Stimulated activated CD4-positive, alpha-beta T cell treated with anti-CD3 and anti-CD28 coated beads, Interleukin-15, amount 100 ng/mL, for 1 hour (primary cell): ENCODE data around the gene KIAA0319L.

Experiments used
- DNase-seq, 2 donors: peaks; one replicate each; pipeline ENCODE4 v3.0.0-alpha.2; 2020; ENCODE audit warnings: low read depth in 1 of 2, low spot score in 1 of 2

KIAA0319L gene

DNA sequence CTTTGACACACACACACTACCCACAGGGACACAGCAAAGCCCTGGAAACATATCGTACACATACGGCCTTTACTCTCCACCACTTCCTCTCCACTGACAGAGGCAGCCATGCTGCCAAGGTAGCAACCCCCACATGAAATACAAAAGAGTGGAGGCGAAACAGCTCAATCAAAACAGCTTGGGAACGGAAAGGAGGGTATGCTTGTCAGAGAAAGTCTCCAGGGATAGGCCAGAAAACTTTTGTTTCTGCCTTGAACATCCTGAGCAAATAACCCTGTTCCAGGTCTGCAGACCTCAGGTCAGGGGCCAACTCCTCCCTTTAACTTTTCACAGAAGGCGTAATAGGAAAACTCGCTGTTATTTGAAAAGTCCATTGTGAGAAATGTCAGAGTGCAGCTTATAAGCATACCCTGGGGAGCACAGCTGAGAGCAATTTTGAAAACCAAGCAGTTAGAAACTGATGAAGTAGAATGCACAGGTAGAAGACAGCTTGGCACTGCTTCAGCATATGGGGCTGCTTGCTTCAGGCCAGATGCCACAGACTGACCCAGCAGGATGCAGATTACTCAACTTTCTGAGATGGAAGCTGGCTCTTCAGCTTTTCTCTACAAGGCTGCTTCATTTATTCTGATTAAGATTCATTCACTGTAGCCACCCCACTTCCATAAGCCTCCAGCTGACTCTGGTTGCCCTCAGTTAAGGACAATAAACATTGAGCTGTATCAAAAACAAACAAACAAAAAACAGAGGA is 18.0 kb downstream of the KIAA0319L start:
- DNase-seq = no peak

DNA sequence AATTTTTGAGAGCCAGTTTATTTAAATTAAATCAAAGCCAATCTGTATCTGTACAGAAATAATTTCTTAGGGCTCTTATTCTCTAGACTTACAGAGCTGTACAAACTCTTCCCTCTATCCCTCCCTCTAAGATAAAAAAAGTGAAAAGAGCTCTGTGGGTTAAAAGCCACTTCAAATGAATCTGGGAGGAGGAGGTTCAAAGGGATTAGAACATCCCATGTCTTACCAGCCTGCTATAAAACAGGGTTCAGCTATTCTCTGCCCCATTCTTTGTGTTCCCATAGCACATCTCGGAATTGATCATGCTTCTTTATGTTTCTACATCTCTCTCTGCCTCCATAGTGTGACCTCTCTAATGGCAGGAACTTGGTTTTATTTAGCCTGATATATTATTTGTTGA is 19.4 kb downstream of the KIAA0319L start:
- no peak for DNase-seq

DNA sequence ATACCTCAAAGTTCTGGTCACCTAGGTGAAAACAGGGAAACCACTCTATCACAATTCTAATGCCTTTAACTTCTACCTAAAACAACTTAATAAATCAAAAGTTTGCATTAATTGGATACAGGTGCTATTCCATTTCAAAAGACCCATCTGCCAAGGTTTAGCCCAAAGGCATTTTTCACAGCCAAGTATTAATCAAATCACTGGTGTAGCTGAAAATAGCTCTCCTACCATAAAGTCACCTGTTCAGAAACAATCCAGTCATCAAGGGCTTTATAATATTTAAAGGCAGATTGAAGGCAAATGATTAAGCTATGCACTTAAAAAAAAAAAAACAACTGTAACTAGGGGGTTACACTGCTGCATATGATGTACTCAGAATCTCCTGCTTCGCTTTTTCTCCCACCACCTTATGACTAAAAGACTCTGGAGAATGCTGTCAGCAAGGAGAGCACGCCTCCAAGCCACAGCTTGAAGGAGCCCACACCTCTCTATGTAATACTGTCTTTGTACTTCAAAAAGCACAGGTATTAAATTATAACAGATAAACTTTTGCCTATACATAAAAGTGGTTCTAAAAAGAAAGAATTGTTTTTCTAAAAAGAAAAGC is 20.5 kb downstream of the KIAA0319L start:
- no peak for DNase-seq

DNA sequence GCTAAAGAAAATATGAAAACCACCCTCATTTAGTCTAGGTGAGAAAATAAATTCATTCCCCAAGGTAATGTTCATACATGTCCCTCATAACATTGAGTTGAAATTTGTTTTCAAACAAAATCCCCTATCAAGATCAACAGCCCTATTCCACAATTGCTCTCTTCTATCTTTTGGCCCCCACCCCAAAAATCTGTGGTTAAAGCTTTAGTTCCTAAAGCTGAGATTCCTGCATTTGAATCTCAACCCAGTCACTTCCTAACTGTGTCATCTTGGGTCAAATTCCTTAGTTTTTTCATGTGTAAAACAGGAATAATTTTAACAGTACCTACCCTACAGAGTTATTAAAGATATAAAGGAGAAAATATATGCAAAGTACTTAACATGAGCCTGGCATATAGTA is 22.0 kb downstream of the KIAA0319L start:
- no peak for DNase-seq

DNA sequence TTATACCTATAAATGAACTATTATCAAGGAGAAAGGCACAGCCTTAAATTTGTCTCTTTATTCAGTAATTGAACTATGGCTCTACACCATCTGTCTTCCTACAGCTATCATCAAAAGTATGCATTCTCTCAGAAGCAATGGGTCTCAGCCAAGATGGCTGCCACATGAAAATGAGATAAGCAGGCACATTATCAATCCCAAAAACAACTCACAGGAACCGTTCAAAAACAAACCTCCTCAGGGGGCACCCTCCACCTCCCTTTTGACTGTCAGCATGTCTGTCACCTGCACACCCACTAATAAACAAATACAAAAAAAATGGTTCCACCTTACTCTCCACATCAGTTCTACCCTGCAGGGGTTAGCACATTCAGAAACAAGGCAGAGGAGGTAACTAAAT is 23.6 kb downstream of the KIAA0319L start:
- no peak for DNase-seq

DNA sequence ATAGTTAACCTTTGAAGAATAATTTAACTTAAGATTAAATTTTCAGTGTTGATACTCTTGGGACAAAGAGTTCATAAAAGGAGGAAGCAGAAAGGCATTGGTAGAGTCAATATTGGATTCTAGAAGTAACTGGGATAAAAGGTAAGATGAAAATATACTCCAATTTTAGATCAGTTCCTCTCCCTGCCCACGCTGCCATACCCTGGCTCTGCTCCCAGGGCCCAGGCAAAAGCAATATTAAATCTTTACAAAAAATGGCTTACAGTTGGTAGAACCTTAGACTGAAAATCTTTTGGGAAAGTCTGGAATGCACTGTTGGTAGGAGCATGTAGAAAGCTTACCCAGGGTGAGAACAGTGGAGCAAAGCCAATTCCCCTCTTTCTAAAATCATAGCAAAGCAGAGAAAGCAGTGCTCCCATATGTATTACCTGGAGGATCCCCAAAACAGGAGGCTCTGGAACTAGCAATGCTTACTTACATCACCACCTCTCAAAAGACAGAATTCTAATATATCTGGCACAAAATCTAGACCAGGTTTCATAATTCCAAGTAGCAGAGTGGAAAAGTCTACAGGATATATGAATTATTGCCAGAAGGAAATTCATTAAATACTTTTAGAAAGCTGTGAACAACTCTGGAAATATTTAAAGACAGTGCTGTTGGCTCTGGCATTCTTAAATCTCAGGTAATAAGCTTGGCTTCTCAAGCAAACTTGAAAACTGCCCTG is 24.5 kb downstream of the KIAA0319L start:
- DNase-seq = no peak

DNA sequence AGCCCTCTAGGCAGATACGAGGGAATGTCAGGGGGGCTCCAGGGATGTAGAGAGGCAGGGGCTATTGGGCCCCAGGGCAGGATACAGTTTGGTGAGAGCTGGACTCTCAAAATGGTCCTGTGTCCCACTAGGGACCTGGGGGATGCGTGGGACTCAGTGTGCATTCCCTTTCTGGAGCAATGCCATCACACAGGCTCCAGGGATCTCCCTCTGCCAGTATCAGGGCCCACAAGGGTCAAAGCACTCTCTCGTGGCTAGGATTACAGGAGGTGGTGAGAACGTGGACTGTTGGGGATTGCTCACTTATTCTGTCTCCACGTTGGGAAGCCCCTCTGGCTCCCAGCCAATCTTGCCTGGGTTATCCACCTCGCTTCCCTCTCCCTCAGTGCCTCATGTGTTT is 25.8 kb downstream of the KIAA0319L start:
- DNase-seq = no peak

DNA sequence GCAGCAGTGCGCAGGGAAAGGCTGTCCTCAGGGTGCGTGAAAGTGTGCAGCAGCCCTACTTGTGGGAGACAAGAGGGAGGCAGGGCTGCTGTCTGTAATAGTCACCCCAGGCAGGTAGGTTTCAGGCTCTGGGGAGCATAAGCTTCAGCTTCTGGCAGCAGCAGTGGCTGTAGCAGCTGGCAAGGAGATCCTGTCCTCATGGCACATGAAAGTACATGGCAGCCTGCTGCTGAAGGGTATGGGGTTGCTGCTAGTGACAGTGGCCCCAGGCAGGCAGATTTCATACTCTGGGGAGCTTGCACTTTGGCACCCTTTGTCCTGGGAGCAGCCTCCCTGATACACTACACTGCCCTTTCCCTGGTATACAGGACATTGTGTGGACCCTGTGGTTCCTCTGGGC is 26.3 kb downstream of the KIAA0319L start:
- DNase-seq = no peak

DNA sequence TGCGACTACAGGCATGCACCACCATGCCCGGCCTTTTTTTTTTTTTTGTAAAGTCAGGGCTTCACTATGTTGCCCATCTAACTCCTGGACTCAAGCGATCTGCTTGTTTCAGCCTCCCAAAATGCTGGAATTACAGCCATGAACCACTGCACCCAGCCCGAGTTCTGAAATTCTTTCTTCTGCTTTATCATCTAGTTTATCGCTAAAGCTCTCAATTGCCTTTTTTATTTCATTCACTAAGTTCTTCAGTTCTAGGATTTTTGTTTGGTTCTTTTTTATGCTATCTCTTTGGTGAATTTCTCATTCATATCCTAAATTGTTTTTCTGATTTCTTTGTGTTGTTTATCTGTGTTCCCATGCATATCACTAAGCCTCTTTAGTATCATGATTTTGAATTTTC is 27.0 kb downstream of the KIAA0319L start:
- no peak for DNase-seq

DNA sequence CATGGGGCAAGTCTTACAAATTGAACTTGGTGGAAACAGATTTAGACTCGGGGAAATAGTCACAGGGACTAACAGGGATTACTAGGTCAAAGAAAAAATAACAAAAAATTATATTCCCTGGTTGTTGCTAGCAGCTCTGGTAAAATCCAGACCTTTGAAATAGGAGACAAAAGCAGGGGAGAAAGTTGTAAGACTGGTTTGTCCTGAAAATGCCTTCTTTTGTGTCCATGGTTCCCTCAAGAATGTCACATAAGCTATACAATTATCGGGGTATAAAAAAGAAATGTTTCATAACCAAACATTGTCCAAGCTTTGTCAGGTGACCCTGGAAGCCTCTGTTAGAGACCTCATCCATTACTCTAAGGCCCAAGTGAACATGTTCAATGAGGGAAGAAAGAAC is 33.1 kb downstream of the KIAA0319L start:
- DNase-seq = no peak

DNA sequence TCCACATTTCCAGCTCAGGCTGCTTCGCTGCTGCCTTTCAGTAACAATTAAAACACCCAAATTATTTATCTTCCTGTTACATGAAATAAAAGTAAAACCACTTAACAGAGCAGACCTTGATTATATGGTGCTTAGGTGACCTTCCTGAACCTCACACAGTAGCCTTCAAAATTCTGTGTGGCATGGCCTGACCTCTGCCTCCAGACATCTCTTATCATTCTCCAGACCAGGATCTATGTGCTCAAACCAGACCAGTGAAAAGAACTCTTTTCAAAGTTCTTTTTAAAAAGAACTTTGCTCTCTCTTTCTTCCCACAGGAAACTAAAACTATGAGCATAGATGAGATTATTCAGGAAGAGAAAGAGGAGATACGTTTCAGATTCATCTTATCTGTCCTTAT is 37.8 kb downstream of the KIAA0319L start:
- no peak for DNase-seq

DNA sequence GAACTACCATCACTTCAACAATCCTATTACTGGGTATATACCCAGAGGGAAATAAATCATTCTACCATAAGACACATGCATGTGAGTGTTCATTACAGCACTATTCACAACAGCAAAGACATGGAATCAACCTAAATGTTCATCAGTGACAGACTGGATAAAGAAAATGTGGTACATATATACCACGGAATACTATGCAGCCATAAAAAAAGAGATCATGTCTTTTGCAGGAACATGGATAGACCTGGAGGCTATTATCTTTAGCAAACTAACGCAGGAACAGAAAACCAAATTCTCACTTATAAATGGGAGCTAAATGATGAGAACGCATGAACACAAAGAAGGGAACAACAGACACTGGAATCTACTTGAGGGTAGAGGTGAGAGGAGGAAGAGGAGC is 39.0 kb downstream of the KIAA0319L start:
- DNase-seq = no peak

DNA sequence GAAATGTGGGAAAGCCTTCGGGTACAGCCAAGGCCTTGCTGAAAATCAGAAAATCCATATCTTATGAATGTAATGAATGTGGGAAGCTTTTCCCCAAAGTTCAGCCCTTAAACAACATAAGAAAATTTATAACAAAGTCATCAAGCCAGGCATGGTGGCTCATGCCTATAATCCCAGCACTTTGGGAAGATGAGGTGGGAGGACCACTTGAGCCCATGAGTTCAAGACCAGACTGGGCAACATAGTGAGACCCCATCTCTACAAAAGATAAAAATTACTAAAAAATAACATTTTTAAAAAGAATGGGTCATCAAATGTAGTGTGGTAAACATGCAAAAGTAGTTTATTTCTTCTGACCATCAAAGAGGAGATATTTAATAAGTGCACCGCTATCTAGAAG is 45.9 kb downstream of the KIAA0319L start:
- no peak for DNase-seq

DNA sequence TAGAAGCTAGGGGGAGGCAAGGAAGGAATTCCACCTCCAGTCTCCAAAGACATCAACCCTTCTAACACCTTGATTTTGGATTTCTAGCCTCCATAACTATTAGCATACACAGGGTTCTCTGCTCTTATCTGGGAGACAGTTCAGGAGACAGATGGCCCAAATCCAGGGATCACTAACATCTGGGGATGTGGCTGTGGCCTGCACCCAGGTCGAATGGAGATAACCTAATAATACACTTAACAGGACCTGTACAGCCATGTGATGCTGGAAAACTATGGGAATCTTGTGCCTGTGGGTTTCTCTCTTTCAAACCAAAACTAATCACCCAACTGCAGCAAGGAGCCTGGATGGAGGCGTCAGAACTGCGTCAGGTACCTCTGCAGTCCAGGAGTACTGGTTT is 47.6 kb downstream of the KIAA0319L start:
- DNase-seq = no peak

DNA sequence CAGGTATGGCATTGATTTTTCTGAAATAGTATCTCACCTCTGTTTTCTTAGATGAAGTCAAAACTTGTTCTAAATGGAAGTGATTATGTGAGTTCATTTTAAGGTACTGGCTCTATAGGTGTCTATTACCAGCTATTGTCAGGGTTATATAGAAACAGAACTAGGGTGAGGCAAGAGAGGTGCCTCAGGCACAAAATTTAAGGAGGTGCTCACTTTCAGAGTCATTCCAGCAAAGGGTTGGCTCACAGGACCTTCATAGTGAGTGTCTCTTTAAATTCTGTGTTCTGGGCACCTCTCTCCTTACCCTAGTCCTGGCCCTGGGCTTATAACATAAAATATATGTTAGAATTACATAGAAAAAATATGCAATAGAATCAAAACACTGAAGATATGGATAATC is 49.3 kb downstream of the KIAA0319L start:
- no peak for DNase-seq

DNA sequence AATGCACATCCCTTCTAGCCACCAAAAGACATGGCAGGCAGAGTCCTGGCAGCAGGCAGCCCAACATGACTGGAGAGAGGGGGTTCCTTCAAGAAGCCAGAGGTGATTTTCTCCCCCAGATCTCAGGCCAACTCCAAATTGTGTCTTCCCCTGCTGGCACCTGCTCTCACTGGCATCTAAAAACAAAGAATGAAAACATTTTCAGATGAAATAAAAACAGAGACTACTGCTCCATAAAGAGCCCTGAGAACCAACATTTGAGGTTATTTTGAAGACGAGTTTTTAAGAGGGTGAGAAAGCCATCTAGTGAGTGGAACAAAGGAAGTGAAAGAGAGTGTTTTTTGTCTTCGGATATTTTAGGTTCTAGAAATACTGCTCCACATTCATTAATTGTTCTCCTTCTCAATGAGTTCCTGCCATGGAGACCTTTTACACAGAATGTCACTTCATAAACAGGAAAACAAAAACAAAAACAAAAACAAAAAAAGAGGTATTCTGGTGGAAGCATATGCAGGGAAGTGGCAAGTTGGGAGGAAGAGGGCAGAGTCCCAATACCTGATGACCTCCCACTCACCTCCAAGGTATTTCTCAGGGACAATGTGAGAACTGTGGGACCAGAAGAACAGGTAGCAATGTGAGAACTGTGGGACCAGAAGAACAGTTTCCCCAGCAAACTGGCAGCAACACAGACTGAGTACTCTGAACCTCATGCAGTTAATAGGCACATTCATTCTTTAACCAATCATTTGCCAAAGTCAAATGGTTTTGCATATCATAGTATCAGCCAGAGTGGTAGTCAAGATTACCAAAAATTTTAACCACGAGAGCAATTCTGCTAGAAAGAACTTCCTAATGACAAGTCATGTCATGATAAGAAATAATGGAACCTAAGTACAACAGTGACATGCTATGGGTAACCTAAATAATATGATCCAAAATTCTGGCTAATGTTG is 50.0 kb downstream of the KIAA0319L start:
- no peak for DNase-seq

DNA sequence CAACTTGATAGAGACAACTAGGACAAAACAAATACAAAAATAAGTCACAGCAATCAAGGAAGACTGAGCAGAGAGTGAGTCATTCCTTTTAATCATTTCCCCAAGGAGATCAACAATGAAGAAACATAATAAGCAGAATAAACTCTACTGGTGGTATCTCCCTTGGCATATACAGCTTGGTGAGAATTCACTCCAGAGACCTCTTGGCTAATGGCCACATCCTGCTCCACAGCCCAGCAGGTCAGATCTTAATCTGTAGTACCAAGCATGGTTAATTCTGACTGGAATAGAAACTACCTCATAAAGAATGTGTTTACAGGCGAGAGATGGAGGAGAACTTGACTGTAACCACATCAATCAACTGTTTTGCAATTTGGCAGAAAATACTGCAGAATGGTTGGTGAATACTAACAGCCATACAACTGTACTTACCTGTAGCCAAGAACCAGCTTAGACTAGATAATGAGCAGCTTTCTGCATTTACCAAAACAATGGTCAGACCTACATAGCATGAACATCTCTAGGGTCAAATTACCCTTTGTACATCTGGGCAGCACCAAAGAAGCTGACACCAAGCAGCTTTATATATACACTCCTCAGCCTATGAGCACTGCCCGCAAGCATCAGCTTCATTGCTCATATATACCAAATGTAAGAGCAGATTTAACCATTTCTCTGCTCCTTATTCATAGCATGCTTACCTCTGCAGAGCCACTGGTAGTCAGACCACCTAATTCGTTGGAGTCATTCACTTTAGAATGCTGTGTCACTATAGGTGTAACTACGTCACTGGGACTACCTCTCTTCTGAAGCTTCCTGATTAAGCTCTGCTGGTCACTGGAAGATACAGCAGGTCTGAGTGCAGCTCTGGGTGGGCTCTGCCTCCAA is 51.0 kb downstream of the KIAA0319L start:
- peak in 1 of 2 donors; percentile 4 for DNase-seq

DNA sequence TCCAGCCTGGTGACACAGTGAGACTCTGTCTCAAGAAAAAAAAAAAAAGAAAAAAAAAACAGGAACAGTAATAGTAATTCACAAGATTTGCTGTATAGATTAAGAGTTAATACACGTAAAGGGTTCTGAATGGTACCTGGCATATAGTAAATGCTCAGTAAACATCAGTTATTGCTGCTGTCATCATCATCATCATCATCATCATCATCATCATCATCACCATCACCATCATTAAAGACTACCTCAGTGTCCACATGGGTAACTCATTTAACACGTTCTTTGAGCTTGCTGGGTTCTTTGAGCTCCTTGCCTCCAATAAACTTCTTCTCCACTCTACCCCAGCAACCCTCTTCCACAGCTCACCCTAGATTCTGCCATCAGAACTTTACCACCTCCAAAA is 55.0 kb downstream of the KIAA0319L start:
- DNase-seq = no peak

DNA sequence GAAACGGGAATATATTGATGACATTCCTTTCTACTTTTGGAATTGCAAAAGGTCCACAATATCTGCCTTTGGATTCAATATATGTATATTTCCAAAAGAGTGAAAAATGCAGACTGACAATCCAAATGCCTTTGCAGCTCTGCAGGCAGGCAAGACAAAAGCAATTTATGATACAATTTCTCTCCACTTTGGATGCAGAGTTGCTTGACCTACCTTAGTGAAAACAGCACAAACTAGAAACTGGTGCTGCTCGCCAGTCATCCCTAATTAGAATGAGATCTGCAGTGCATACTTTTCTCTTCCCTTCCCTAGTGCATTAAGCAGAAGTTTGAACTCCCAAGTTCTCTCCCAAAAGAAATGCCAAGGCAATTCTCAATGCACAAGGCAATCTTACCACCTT is 56.8 kb downstream of the KIAA0319L start:
- DNase-seq = no peak

DNA sequence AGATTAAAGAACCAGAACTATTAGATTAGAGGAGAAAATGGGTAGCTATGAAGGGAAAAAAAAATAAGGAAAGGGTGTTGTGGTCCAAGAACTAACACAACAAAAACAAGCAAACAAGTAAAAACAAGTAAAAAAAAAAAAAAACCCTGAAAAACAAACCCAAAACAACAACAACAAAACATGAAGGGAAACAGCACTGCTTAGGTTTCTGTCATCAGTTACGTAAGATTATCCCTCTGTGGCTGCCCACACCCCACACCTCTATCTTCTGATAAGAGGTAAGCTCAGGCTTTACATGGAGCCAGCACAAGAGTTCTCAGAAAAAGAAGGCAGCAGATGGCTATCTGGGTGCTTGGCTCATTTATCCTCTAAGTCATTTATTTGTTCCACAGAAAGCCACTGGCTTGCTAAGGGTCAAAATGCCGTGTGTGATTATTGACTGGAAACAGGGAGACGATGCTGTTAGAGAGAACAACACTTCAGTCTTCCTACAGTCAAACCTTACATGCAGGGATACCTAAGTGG is 57.5 kb downstream of the KIAA0319L start:
- DNase-seq = no peak
